ENCODE results near the gene OOSP1. TPM values are rescaled to one million over a fixed set of nuclear protein-coding genes. Genes with fewer than 3 reads are reported as not detected.
"Not testable (repeated sequence)": the region's sequence is repeated elsewhere in the genome, so short reads cannot be mapped to it uniquely, and the experiment has no call there.

OOSP1 gene
- polyA plus RNA-seq, 1 donor (not counting 4 experiments of a cell fraction or from before 2014, with no cell fraction given), result not detected

DNA sequence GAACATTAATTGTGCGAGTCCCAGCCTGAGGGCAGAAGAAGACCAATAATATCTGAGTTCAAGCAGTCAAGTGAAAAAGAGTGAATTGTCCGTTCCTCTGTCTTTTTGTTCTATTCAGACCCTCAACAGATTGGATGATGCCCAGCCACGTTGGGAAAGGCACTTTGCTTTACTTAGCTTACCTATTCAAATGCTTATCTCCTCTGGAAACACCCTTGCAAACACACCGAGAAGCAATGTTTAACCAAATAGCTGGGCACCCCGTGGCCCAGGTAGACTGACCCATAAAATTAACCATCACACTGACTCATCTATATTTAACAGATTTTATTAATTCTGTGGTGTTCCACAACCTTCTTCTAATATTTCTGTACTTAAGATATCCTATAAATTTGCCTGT lies 34.9 kb downstream of the OOSP1 start:
- H3K4me2 ChIP-seq (ENCODE audit: control insufficient read depth, extremely low read depth, insufficient read depth, low read depth, low read length), result no peak overlapping the region
- no peak overlapping the region for H3K9ac ChIP-seq (ENCODE audit: control insufficient read depth, extremely low read depth, insufficient read depth, low read length)
- H3K9me1 ChIP-seq (ENCODE audit: control insufficient read depth, extremely low read depth, insufficient read depth, low read length), result no peaks in the 10 kb centered on the region
- H3K4me1 ChIP-seq (ENCODE audit: control insufficient read depth, extremely low read depth, insufficient read depth, low read length), result no peaks in the 10 kb centered on the region
- no peaks in the 10 kb centered on the region for H3K36me3 ChIP-seq (ENCODE audit: control insufficient read depth in 2 of 2, extremely low read depth in 1 of 2, insufficient read depth in 2 of 2, low read length in 2 of 2)
- no peak overlapping the region for H2AFZ ChIP-seq (ENCODE audit: control insufficient read depth, low read length)
- H3K9me3 ChIP-seq (ENCODE audit: control insufficient read depth, low read depth, low read length), result no peaks in the 10 kb centered on the region
- no peak overlapping the region for H3K4me3 ChIP-seq (ENCODE audit: control insufficient read depth in 2 of 3, extremely low read depth in 1 of 3, insufficient read depth in 2 of 3, low read depth in 1 of 3, low read length in 3 of 3)
- H3K79me2 ChIP-seq (ENCODE audit: control insufficient read depth, insufficient read depth, low read length), result no peaks in the 10 kb centered on the region
- FAIRE-seq, result no peak
- H3K27me3 ChIP-seq (ENCODE audit: control insufficient read depth, extremely low read depth, insufficient read depth, low read length), result no peaks in the 10 kb centered on the region
- DNase-seq (ENCODE audit: low read depth, low spot score), result no peak
- TF ChIP-seq, protein P1, sequence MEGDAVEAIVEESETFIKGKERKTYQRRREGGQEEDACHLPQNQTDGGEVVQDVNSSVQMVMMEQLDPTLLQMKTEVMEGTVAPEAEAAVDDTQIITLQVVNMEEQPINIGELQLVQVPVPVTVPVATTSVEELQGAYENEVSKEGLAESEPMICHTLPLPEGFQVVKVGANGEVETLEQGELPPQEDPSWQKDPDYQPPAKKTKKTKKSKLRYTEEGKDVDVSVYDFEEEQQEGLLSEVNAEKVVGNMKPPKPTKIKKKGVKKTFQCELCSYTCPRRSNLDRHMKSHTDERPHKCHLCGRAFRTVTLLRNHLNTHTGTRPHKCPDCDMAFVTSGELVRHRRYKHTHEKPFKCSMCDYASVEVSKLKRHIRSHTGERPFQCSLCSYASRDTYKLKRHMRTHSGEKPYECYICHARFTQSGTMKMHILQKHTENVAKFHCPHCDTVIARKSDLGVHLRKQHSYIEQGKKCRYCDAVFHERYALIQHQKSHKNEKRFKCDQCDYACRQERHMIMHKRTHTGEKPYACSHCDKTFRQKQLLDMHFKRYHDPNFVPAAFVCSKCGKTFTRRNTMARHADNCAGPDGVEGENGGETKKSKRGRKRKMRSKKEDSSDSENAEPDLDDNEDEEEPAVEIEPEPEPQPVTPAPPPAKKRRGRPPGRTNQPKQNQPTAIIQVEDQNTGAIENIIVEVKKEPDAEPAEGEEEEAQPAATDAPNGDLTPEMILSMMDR (optimal IDR thresholded peaks at IDR 0.05 in 1 of 3, IDR thresholded peaks at IDR 0.05 in 1 of 3, conservative IDR thresholded peaks at IDR 0.05 in 1 of 3; ENCODE audit: extremely low read depth in 1 of 3, insufficient read depth in 2 of 3, low read length in 3 of 3), result no peak
- TF ChIP-seq EZH2 (IDR thresholded peaks at IDR 0.05; ENCODE audit: low read length), result no peak
- no peaks in the 10 kb centered on the region for H4K20me1 ChIP-seq (ENCODE audit: control insufficient read depth, extremely low read depth, insufficient read depth, low read length)
- dilution Hi-C loops (cut with MboI; ENCODE audit: extremely low pct_ligation_motif_present, low sequenced_read_pairs), result no loop called here
- H3K27ac ChIP-seq (ENCODE audit: control insufficient read depth, insufficient read depth, low read length), result no peak overlapping the region

GRCh38 chr11:59981106-59981770 lies 43.0 kb downstream of the OOSP1 start:
- dilution Hi-C loops (cut with MboI; ENCODE audit: extremely low pct_ligation_motif_present, low sequenced_read_pairs), result no loop called here
- Histone ChIP-seq H3K79me2 (ENCODE audit: control insufficient read depth, insufficient read depth, low read length) (no peaks in the 10 kb centered on the region), H3K4me2 (ENCODE audit: control insufficient read depth, extremely low read depth, insufficient read depth, low read depth, low read length) (no peak overlapping the region), H3K9me1 (ENCODE audit: control insufficient read depth, extremely low read depth, insufficient read depth, low read length) (no peaks in the 10 kb centered on the region), H3K27me3 (ENCODE audit: control insufficient read depth, extremely low read depth, insufficient read depth, low read length) (no peaks in the 10 kb centered on the region), H3K9ac (ENCODE audit: control insufficient read depth, extremely low read depth, insufficient read depth, low read length) (no peak overlapping the region), H3K36me3 (ENCODE audit: control insufficient read depth in 2 of 2, extremely low read depth in 1 of 2, insufficient read depth in 2 of 2, low read length in 2 of 2) (no peaks in the 10 kb centered on the region), H3K9me3 (ENCODE audit: control insufficient read depth, low read depth, low read length) (no peaks in the 10 kb centered on the region), H3K27ac (ENCODE audit: control insufficient read depth, insufficient read depth, low read length) (no peak overlapping the region), H3K4me1 (ENCODE audit: control insufficient read depth, extremely low read depth, insufficient read depth, low read length) (no peaks in the 10 kb centered on the region), H4K20me1 (ENCODE audit: control insufficient read depth, extremely low read depth, insufficient read depth, low read length) (no peaks in the 10 kb centered on the region), H3K4me3 (ENCODE audit: control insufficient read depth in 2 of 3, extremely low read depth in 1 of 3, insufficient read depth in 2 of 3, low read depth in 1 of 3, low read length in 3 of 3) (no peak overlapping the region), H2AFZ (ENCODE audit: control insufficient read depth, low read length) (no peak overlapping the region)
- DNase-seq (ENCODE audit: low read depth, low spot score) (no peak), FAIRE-seq (no peak)
- TF ChIP-seq EZH2 (IDR thresholded peaks at IDR 0.05; ENCODE audit: low read length), result no peak
- TF ChIP-seq, protein P1 (optimal IDR thresholded peaks at IDR 0.05 in 1 of 3, IDR thresholded peaks at IDR 0.05 in 1 of 3, conservative IDR thresholded peaks at IDR 0.05 in 1 of 3; ENCODE audit: extremely low read depth in 1 of 3, insufficient read depth in 2 of 3, low read length in 3 of 3), result no peak

DNA sequence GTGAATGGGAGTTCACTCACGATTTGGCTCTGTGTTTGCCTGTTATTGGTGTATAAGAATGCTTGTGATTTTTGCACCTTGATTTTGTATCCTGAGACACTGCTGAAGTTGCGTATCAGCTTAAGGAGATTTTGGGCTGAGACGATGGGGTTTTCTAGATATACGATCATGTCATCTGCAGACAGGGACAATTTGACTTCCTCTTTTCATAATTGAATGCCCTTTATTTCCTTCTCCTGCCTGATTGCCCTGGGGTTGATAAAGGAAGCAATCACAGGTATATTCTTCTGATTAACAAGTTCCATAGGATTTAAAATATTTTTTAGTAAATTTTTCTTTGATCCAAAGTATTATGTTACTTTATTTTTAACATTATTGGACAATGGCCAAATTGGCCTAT lies 43.8 kb downstream of the OOSP1 start:
- H3K4me3 ChIP-seq (ENCODE audit: control insufficient read depth in 2 of 3, extremely low read depth in 1 of 3, insufficient read depth in 2 of 3, low read depth in 1 of 3, low read length in 3 of 3); H3K79me2 ChIP-seq (ENCODE audit: control insufficient read depth, insufficient read depth, low read length); H3K4me1 ChIP-seq (ENCODE audit: control insufficient read depth, extremely low read depth, insufficient read depth, low read length); FAIRE-seq; H3K4me2 ChIP-seq (ENCODE audit: control insufficient read depth, extremely low read depth, insufficient read depth, low read depth, low read length); H3K9me1 ChIP-seq (ENCODE audit: control insufficient read depth, extremely low read depth, insufficient read depth, low read length); dilution Hi-C loops (cut with MboI; ENCODE audit: extremely low pct_ligation_motif_present, low sequenced_read_pairs); H4K20me1 ChIP-seq (ENCODE audit: control insufficient read depth, extremely low read depth, insufficient read depth, low read length); H3K27me3 ChIP-seq (ENCODE audit: control insufficient read depth, extremely low read depth, insufficient read depth, low read length); H3K27ac ChIP-seq (ENCODE audit: control insufficient read depth, insufficient read depth, low read length); DNase-seq (ENCODE audit: low read depth, low spot score); H3K9me3 ChIP-seq (ENCODE audit: control insufficient read depth, low read depth, low read length); H3K36me3 ChIP-seq (ENCODE audit: control insufficient read depth in 2 of 2, extremely low read depth in 1 of 2, insufficient read depth in 2 of 2, low read length in 2 of 2); H3K9ac ChIP-seq (ENCODE audit: control insufficient read depth, extremely low read depth, insufficient read depth, low read length); H2AFZ ChIP-seq (ENCODE audit: control insufficient read depth, low read length): not testable (repeated sequence)

All from keratinocyte (primary cell).